ENCODE results near the gene CENPX. TPM values are rescaled to one million over a fixed set of nuclear protein-coding genes. Genes with fewer than 3 reads are reported as not detected.
A peak's percentile ranks its signal among the peaks of the same experiment; 100 is the strongest.

Gene CENPX
- total and polyA plus RNA-seq, 8 donors, result 14.0 to 62.4 (median 19.8) TPM

- Histone ChIP-seq H3K9me3 (no peaks in the 10 kb centered on the region), H3K4me1 (peaks cover 0 to 11% (median 0%) of the 10 kb centered on the region in 3 donors), H3K27me3 (no peaks in the 10 kb centered on the region), H3K27ac (no peak overlapping the region), H3K36me3 (peaks cover 0 to 20% (median 8%) of the 10 kb centered on the region in 3 donors), H3K4me3 (peak overlapping the region; percentile 63 to 92 (median 74))
- FAIRE-seq (no peak), ATAC-seq (no peak), DNase-seq (peak in 1 of 6 donors; percentile 75)
- intact Hi-C loops (cut with DNase I), result no loop called here
- 15 to 16% methylated on average over 14 to 19 of the region's 19 CpGs for WGBS, 2 donors
- no peak for TF ChIP-seq CTCF (IDR thresholded peaks at IDR 0.05)
These were observed 30.0 kb upstream of the CENPX start for GRCh38 chr17:82052638-82053059.

GRCh38 chr17:82051776-82052637 is 29.3 kb upstream of the CENPX start, which contains the start of the genes GPS1 and RFNG:
Gene GPS1, plus strand, starts transcription at chr17:82051898. Its CDS starts 34 bp downstream, at chr17:82051932.
Gene RFNG, minus strand, starts transcription at chr17:82051811. Its CDS starts 45 bp downstream, at chr17:82051766.
- no peaks in the 10 kb centered on the region for H3K9me3 ChIP-seq
- ATAC-seq (peak; percentile 83 to 94 (median 88)), DNase-seq (peak; percentile 67 to 93 (median 79)), FAIRE-seq (no peak)
- H3K27ac ChIP-seq, result no peak within 1 kb of the TSS
- no peaks in the 10 kb centered on the region for H3K27me3 ChIP-seq
- H3K4me3 ChIP-seq, result peak within 1 kb of the TSS; percentile 68 to 92 (median 84)
- 0 to 1% methylated on average over 55 to 94 of the region's 94 CpGs for WGBS, 2 donors
- intact Hi-C loops (cut with DNase I), result no loop called here
- no peak for TF ChIP-seq CTCF (IDR thresholded peaks at IDR 0.05)
- H3K4me1 ChIP-seq, result peaks cover 0 to 11% (median 0%) of the 10 kb centered on the region in 3 donors
- peaks cover 0 to 17% (median 4%) of the 10 kb centered on the region in 3 donors for H3K36me3 ChIP-seq

- H3K27me3 ChIP-seq, result no peaks in the 10 kb centered on the region
- TF ChIP-seq CTCF (IDR thresholded peaks at IDR 0.05), result no peak
- no peak for FAIRE-seq
- H3K9me3 ChIP-seq, result no peaks in the 10 kb centered on the region
- intact Hi-C loops (cut with DNase I), result no loop called here
- DNase-seq, result peak in 4 of 6 donors; percentile 11 to 85 (median 36)
- H3K27ac ChIP-seq, result no peak overlapping the region
- peak overlapping the region; percentile 68 to 92 (median 84) for H3K4me3 ChIP-seq
- H3K4me1 ChIP-seq, result peaks cover 0 to 11% (median 0%) of the 10 kb centered on the region in 3 donors
- peaks cover 0 to 7% (median 0%) of the 10 kb centered on the region in 3 donors for H3K36me3 ChIP-seq
- 11 to 28% methylated on average over 34 to 79 of the region's 79 CpGs for WGBS, 2 donors
- peak in 3 of 4 donors; percentile 20 to 28 (median 22) for ATAC-seq
These were observed 28.3 kb upstream of the CENPX start for GRCh38 chr17:82050761-82051641.

GRCh38 chr17:82050152-82050760 is 27.6 kb upstream of the CENPX start:
- ATAC-seq (no peak), FAIRE-seq (no peak), DNase-seq (peak in 3 of 6 donors; percentile 3 to 21 (median 20))
- Histone ChIP-seq H3K4me3 (peak overlapping the region in 3 of 4 donors; percentile 68 to 92 (median 81)), H3K36me3 (peaks cover 0 to 4% (median 0%) of the 10 kb centered on the region in 3 donors), H3K27me3 (no peaks in the 10 kb centered on the region), H3K4me1 (peaks cover 0 to 11% (median 0%) of the 10 kb centered on the region in 3 donors), H3K9me3 (no peaks in the 10 kb centered on the region), H3K27ac (no peak overlapping the region)
- intact Hi-C loops (cut with DNase I), result no loop called here
- no peak for TF ChIP-seq CTCF (IDR thresholded peaks at IDR 0.05)
- 81 to 84% methylated on average over 28 of the region's 28 CpGs for WGBS, 2 donors
